Fibroblast of villous mesenchyme (primary cell): ENCODE data around the gene MDM2. TPM values are rescaled to one million over a fixed set of nuclear protein-coding genes. Genes with fewer than 3 reads are reported as not detected.

Source experiments
- DNase-seq: peaks from one replicate; pipeline ENCODE4 v3.0.0-alpha.2; 2010; ENCODE audit warnings: low read depth
- H3K4me3 ChIP-seq: 2 replicates; pipeline ENCODE4 v1.5.1; 2011; ENCODE audit warnings: low read depth, mild to moderate bottlenecking, low read length
- CTCF ChIP-seq: IDR thresholded peaks from 2 replicates; pipeline ENCODE4 v1.5.1; 2012; ENCODE audit warnings: low read depth, mild to moderate bottlenecking, low read length; ENCODE audit not compliant: insufficient read depth
- total RNA-seq: library from RNA; depleted of rRNA; stranded (reverse); fragments of >200 nt; gene quantifications from 2 replicates; pipeline ENCODE4 v1.2.3, GENCODE V29; 2012

Gene MDM2
- total RNA-seq, 1 donor, result 245 TPM

- TF ChIP-seq CTCF, result no peak
Observed at GRCh38 chr12:68853396-68854077, 45.6 kb downstream of the MDM2 start.

GRCh38 chr12:68854078-68854468, 46.1 kb downstream of the MDM2 start:
- H3K4me3 ChIP-seq, result no peak overlapping the region
- TF ChIP-seq CTCF, result no peak
- DNase-seq, result no peak

More at GRCh38 chr12:68853396-68854077, 45.6 kb downstream of the MDM2 start:
- H3K4me3 ChIP-seq, result no peak overlapping the region
- DNase-seq, result no peak

- no peak for DNase-seq
- H3K4me3 ChIP-seq, result no peak overlapping the region
- no peak for TF ChIP-seq CTCF
Observed at GRCh38 chr12:68854554-68854953, 46.6 kb downstream of the MDM2 start.

- DNase-seq, result no peak
- no peak overlapping the region for H3K4me3 ChIP-seq
- TF ChIP-seq CTCF, result no peak
Observed at GRCh38 chr12:68855111-68855510, 47.1 kb downstream of the MDM2 start.

GRCh38 chr12:68855771-68856170, 47.8 kb downstream of the MDM2 start:
- TF ChIP-seq CTCF, result no peak
- DNase-seq, result no peak
- no peak overlapping the region for H3K4me3 ChIP-seq

GRCh38 chr12:68856510-68856909, 48.5 kb downstream of the MDM2 start:
- no peak overlapping the region for H3K4me3 ChIP-seq
- no peak for DNase-seq
- TF ChIP-seq CTCF, result no peak

- TF ChIP-seq CTCF, result no peak
- no peak overlapping the region for H3K4me3 ChIP-seq
- DNase-seq, result no peak
Observed at GRCh38 chr12:68861890-68862289, 53.9 kb downstream of the MDM2 start.
